ENCODE data around the gene MXD1. TPM values are rescaled to one million over a fixed set of nuclear protein-coding genes. Genes with fewer than 3 reads are reported as not detected.

MXD1 gene
- total RNA-seq, 1 experiment from 2014 or later, result 3.1 TPM

DNA sequence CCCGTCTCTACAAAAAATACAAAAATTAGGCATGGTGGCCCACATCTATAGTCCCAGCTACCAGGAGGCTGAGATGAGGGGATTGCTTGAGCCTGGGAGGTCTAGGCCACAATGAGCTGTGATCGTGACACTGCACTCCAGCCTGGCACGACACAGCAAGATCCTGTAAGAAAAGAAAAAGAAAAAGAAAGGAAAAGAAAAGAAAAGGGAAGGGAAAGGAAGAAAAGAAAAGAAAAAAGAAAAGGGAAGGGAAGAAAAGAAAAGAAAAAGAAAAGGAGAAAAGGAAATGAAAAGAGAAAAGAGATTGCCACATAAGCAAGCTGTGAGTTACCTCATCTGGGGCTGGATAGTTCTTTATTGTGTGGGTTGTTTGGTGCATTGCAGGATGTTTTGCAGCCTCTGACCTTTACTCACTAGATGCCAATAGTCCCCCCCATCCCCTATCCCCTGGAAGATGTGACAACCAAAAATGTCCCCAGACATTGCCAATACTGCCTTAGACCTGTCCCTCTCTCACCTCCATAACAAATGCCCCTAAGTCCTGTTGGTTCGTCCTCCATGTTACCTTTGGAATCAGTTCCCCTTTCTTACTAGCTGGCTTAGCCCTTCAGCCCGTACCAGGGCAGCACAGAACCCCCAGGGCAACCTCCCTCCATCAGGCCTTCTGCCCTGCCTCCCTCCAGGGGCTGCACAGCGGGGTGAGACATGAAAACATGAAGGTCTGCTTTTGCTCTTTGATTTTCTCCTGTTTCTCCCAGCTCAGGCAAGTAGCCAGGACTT lies 37.6 kb downstream of the MXD1 start:
- Histone ChIP-seq H3K4me1 (replicated peaks) (peaks cover 23% of the 10 kb centered on the region), H3K4me3 (no peak overlapping the region), H3K27ac (no peak overlapping the region), H3K27me3 (replicated peaks) (peaks cover 4% of the 10 kb centered on the region), H3K9me3 (replicated peaks) (no peaks in the 10 kb centered on the region), H3K36me3 (no peaks in the 10 kb centered on the region)
- no peak for DNase-seq (ENCODE audit: low read depth in 1 of 2, low spot score in 2 of 2)

DNA sequence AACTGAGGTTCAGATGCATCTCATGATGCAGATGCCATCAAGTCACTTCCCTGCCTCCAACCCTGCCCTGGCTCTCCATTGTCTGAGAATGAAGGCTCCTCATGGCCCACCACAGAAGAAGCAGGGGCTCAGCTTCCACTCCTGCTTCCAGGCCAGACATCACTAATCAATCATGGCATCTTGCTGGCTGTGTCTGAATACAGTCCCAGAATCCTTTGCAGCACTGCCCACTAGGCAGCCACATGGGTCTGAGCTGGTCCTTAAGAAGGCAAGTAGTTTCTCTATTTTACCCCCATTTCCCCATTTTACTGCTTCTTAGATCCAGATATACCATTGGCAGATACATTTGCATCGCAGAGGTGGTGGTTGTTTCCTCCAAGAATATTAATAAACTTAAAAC lies 39.2 kb downstream of the MXD1 start:
- no peaks in the 10 kb centered on the region for H3K9me3 ChIP-seq (replicated peaks)
- peaks cover 12% of the 10 kb centered on the region for H3K4me1 ChIP-seq (replicated peaks)
- DNase-seq (ENCODE audit: low read depth in 1 of 2, low spot score in 2 of 2), result no peak
- no peak overlapping the region for H3K27ac ChIP-seq
- no peaks in the 10 kb centered on the region for H3K36me3 ChIP-seq
- H3K27me3 ChIP-seq (replicated peaks), result peaks cover 4% of the 10 kb centered on the region
- no peak overlapping the region for H3K4me3 ChIP-seq

DNA sequence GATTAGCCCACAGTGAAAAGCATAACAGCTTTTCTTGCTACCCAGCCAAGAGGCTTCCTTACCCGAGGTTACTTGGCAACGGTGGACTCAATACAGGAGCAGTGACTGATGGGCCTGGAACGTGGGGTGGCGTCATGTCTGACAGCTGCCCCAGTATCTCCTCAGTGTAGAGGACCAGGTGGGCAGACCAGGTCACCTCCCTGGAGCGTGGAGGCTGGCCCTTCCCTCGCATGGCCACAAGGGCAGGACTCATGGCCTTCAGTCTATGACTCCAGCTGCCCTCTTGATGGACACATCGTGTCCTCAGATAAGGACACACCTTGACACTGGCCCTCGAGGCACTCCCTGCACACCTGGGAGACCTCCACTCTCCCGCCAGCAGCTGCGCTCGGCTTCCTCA lies 40.1 kb downstream of the MXD1 start:
- Histone ChIP-seq H3K27ac (no peak overlapping the region), H3K36me3 (no peaks in the 10 kb centered on the region), H3K4me1 (replicated peaks) (peaks cover 11% of the 10 kb centered on the region), H3K4me3 (no peak overlapping the region), H3K9me3 (replicated peaks) (no peaks in the 10 kb centered on the region), H3K27me3 (replicated peaks) (peaks cover 4% of the 10 kb centered on the region)
- DNase-seq (ENCODE audit: low read depth in 1 of 2, low spot score in 2 of 2), result no peak

DNA sequence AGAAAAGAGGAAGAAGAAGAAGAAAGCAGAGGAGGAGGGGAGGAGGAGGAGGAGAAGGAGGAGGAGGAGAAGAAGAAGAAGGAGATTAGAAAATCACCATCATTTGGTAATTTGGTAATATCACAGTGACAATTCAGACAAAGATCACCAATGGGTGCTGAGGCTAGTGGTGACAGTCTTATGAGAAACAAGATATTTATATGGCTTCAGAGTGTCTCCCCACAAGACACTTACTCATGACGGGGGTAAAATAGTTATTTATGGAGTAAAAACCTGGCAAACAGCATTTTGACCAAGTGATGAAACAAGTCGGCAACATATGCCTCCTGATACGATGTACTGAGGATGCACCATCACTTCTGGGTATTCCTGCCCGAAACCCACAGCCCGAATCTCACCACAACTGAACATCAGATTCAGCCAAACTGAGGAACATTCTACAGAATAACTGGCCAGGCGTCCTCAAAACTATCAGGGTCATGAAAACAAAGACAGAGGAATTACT lies 41.6 kb downstream of the MXD1 start:
- Histone ChIP-seq H3K27me3 (replicated peaks) (peaks cover 4% of the 10 kb centered on the region), H3K36me3 (no peaks in the 10 kb centered on the region), H3K4me3 (no peak overlapping the region), H3K4me1 (replicated peaks) (peaks cover 6% of the 10 kb centered on the region; the same call in 1 of the 2 replicates), H3K27ac (no peak overlapping the region), H3K9me3 (replicated peaks) (no peaks in the 10 kb centered on the region)
- DNase-seq (ENCODE audit: low read depth in 1 of 2, low spot score in 2 of 2), result no peak

DNA sequence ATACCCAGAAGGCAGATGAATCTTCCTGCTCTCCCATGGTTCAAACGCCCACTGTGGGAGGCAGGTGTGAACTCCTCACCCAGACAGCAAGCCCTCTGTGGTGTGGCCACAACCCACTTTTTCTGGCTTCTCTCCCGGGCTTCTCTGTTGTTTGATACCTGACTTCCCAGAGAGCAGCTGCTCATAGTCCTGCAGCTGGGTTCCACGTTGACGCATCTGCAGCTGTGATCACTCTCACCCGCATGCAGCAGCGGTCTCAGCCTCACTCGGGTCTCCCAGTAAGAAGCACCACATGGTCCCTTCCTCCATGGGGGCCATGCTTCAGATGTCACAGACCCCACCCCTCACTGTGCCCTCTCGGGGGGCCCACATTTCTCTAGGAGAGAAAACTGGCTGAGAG lies 43.1 kb downstream of the MXD1 start:
- no peaks in the 10 kb centered on the region for H3K4me1 ChIP-seq (replicated peaks)
- DNase-seq (ENCODE audit: low read depth in 1 of 2, low spot score in 2 of 2), result no peak

DNA sequence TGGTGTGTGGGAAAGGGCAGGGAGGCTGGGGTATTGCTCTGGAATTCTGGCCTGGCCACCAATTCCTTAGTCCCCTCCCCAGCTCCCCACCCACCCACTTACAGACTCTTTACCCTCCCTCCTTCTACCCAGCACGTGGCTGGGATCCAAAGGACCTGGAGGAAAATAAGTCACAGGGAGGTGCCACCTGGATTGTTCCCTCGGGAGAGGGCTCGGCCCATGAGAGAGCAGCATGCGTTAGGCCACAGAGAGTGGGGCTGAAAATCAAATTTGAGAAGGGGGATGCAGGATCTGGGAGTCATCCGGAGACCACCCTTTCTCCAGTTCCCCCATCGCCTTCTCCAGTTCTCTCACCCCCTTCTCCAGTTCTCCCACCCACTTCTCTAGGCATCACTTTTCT lies 43.6 kb downstream of the MXD1 start:
- Histone ChIP-seq H3K27ac (no peak overlapping the region), H3K4me3 (no peak overlapping the region), H3K4me1 (replicated peaks) (no peaks in the 10 kb centered on the region), H3K36me3 (no peaks in the 10 kb centered on the region), H3K9me3 (replicated peaks) (no peaks in the 10 kb centered on the region), H3K27me3 (replicated peaks) (peaks cover 4% of the 10 kb centered on the region)
- no peak for DNase-seq (ENCODE audit: low read depth in 1 of 2, low spot score in 2 of 2)

More for the DNA sequence above, 43.1 kb downstream of the MXD1 start:
- Histone ChIP-seq H3K27me3 (replicated peaks) (peaks cover 4% of the 10 kb centered on the region), H3K9me3 (replicated peaks) (no peaks in the 10 kb centered on the region), H3K36me3 (no peaks in the 10 kb centered on the region), H3K4me3 (no peak overlapping the region), H3K27ac (no peak overlapping the region)

DNA sequence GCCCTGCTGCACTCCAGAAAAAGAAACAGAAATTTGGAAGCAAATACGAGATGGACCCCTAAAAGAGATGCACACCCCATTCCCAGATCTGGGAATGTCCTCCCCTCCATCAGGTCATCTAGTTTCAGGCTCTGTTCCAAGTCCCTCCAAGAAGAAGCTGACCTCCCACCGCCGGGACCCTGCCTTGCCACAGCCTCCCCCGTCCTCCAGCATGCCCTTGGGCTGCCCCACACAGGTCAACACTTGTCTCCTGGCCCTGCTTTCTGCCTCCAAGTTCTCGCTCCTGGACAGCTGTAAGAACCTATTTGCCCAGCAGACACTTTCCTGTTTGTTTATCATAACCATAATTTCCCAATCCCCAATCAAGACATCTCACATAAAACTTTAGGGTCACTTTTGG lies 44.5 kb downstream of the MXD1 start:
- H3K36me3 ChIP-seq, result no peaks in the 10 kb centered on the region
- no peak overlapping the region for H3K4me3 ChIP-seq
- H3K4me1 ChIP-seq (replicated peaks), result no peaks in the 10 kb centered on the region
- no peak for DNase-seq (ENCODE audit: low read depth in 1 of 2, low spot score in 2 of 2)
- H3K27ac ChIP-seq, result no peak overlapping the region
- peaks cover 4% of the 10 kb centered on the region for H3K27me3 ChIP-seq (replicated peaks)
- no peaks in the 10 kb centered on the region for H3K9me3 ChIP-seq (replicated peaks)

DNA sequence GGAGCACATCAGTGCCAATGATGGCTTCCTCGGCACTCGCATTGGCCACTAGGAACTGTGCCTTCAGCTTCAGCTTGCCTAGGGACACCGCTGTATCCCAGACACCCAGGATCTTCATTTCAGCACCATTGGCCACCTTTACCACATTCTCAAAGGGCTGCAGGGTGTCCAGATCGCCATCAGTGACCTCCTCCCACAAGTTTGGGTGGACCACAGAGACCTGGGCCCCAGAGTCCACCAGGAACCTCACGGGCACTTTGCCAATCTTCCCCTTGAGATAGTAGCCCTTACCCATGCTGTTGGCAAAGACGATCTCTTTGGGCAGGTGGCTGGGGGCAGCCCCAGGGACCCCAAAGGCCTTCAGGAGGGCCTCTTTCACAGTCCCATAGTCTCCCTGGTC lies 45.9 kb downstream of the MXD1 start:
- DNase-seq (ENCODE audit: low read depth in 1 of 2, low spot score in 2 of 2), result no peak
- Histone ChIP-seq H3K4me1 (replicated peaks) (no peaks in the 10 kb centered on the region), H3K36me3 (no peaks in the 10 kb centered on the region), H3K4me3 (no peak overlapping the region), H3K27me3 (replicated peaks) (peaks cover 4% of the 10 kb centered on the region), H3K27ac (no peak overlapping the region), H3K9me3 (replicated peaks) (no peaks in the 10 kb centered on the region)

DNA sequence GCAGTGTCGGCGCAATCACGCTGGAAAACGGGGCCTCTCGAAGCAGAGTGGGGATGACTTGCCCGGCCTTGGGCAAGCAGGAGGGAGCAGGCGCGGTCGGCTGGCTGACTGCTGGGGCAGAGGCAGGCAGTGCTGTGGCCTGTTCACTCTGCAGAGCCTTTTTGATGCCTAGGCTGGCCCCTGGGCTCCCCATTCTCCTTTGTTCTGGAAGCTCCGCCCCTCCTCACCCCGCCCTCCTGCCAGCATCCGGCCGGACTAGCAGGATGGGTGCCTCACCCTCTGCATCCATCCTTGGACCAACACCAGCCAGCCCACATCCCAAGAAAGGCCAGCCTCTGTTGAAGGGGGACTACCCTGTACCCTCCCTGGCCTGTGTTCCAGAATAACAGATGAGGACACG lies 46.6 kb downstream of the MXD1 start, which contains the start of gene ASPRV1:
ASPRV1 (minus strand) TSS at position 136 of the 400 bp plus-strand sequence. CDS start 195 bp downstream, outside the sequence.
- Histone ChIP-seq H3K4me1 (replicated peaks) (no peaks in the 10 kb centered on the region), H3K9me3 (replicated peaks) (no peaks in the 10 kb centered on the region), H3K27ac (no peak within 1 kb of the TSS), H3K36me3 (no peaks in the 10 kb centered on the region), H3K27me3 (replicated peaks) (peaks cover under 1% of the 10 kb centered on the region; the same call in 1 of the 2 replicates), H3K4me3 (no peak within 1 kb of the TSS)
- DNase-seq (ENCODE audit: low read depth in 1 of 2, low spot score in 2 of 2), result no peak

DNA sequence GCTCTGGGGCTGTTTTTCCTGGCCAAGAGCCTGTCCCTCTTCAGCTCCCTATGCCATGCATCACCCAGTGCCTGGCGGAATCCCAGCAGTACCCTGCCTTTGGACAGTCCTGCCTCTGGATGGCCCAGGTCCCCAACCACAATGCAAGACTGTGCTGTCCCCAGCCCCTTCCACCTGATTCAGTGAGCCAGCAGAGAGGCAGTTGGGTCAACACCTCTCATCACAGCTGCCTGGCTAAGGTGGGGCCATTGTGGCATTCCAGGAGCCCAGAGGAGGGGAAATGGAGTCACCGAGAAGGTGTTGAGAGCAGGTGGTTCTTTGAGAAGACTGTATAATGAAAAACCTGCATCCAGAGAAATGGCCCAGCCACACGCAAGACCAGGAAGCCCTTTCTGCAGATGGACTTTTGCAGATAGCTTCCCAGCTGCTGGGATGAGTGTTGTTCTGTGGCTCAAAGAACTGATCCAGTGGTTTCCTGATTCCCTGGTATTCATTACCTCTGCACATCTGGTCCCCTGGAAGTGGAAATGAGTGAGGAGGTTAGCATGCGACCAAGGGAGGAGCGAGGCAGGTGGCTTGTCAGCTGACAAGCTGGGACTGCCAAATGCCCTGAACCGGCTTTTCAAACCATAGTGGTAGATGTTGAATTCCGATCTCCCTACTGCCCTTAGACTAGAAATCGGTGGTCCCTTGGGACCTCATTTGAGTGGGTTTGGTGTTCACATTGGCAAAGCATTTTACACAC lies 48.2 kb downstream of the MXD1 start:
- Histone ChIP-seq H3K4me1 (replicated peaks) (no peaks in the 10 kb centered on the region), H3K9me3 (replicated peaks) (no peaks in the 10 kb centered on the region), H3K36me3 (no peaks in the 10 kb centered on the region), H3K4me3 (no peak overlapping the region), H3K27me3 (replicated peaks) (no peaks in the 10 kb centered on the region), H3K27ac (no peak overlapping the region)
- no peak for DNase-seq (ENCODE audit: low read depth in 1 of 2, low spot score in 2 of 2)

DNA sequence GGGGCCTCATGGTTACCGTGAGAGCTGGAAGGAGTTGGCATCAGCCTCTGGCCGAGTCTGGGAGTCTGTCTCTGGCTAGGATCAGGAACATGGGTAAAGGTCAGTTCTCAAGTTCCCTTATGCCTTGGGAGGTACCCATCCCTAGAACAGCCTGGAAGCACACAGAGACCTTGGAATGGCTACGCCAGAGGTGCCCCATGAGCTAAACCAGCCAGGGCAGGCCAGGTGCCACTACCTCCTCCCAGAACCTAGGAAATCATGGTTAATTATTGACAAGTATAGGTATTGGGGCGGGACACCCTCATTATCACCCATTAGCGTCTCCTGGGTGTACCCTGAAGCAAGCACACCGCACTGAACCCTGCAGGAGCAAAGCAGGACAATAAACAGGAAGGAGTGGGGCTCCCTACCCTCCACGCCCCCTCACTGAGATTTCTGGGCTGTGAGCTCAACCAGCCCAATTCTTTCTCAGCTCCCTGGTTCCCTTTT lies 49.5 kb downstream of the MXD1 start:
- no peaks in the 10 kb centered on the region for H3K9me3 ChIP-seq (replicated peaks)
- no peak for DNase-seq (ENCODE audit: low read depth in 1 of 2, low spot score in 2 of 2)
- no peak overlapping the region for H3K4me3 ChIP-seq
- H3K27ac ChIP-seq, result no peak overlapping the region
- no peaks in the 10 kb centered on the region for H3K27me3 ChIP-seq (replicated peaks)
- no peaks in the 10 kb centered on the region for H3K4me1 ChIP-seq (replicated peaks)
- H3K36me3 ChIP-seq, result no peaks in the 10 kb centered on the region

DNA sequence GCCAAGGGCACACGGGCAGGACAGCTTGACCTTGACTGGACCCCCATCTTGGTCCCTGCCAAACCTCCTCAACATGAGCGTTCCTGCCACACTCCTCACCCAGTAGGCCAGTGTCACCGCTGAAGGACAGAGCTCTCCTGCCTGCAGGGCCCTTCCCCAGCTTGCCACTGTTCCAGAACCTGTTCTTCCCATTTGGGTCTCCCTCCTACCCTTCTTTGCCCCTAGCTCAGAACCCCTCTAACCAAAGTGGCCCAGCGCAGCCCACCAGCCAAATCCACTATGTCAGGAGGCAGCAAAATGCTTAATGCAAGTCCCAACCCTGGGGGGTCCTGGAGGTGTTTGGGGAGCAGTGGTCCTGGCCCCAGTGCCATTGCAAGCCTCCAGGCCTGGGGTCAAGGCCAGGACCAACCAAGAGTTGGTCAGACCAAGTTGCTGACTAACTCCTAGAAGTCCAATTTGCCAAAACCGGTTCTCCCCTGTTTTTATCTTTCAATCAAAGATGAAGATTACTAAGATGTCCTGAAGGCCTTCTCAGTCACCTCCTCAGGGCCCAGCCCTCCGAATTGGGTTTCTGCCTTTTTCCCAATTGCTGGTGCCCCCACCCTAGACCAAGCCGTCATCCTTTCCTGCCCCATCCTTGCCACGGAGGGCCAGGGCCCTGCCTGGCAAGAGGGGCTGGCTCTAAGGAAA lies 51.0 kb downstream of the MXD1 start:
- Histone ChIP-seq H3K9me3 (replicated peaks) (no peaks in the 10 kb centered on the region), H3K27me3 (replicated peaks) (no peaks in the 10 kb centered on the region), H3K4me3 (no peak overlapping the region), H3K4me1 (replicated peaks) (no peaks in the 10 kb centered on the region), H3K27ac (no peak overlapping the region), H3K36me3 (no peaks in the 10 kb centered on the region)
- no peak for DNase-seq (ENCODE audit: low read depth in 1 of 2, low spot score in 2 of 2)

DNA sequence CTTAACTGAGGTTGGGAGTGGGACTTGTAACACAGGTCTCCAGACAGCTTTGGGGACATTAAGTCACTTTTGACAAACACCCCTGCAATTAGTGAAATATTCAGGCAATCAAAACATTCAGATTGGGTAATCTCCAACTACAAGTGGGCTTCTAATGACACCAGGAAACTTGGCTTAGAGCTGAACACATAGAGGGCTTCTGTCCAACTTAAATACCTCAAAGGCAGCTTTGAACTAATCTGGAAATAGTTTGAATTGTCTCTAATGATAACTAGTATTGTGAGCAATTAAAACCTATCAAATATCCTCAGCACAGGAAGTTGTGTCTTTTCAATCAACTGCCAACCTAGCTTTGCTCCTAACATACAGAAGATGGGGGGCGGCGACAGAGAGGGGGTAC lies 51.6 kb downstream of the MXD1 start:
- DNase-seq (ENCODE audit: low read depth in 1 of 2, low spot score in 2 of 2), result no peak
- Histone ChIP-seq H3K4me1 (replicated peaks) (no peaks in the 10 kb centered on the region), H3K36me3 (no peaks in the 10 kb centered on the region), H3K9me3 (replicated peaks) (no peaks in the 10 kb centered on the region), H3K27ac (no peak overlapping the region), H3K27me3 (replicated peaks) (no peaks in the 10 kb centered on the region), H3K4me3 (no peak overlapping the region)
